B cell (primary cell): ENCODE measurements around the gene GRM8.

Experiments
- CTCF ChIP-seq: fragments of 200-600 bp; IDR thresholded peaks from one replicate; pipeline ENCODE4 v1.8.0; 2022; ENCODE audit warnings: antibody characterized with exemption, mild to moderate bottlenecking
- EZH2 ChIP-seq: IDR thresholded peaks from 2 replicates; pipeline ENCODE4 v1.6.1; 2012; ENCODE audit warnings: borderline replicate concordance, low read depth, mild to moderate bottlenecking, moderate library complexity, low read length; ENCODE audit not compliant: insufficient read depth, poor library complexity, severe bottlenecking

GRCh38 chr7:126760914-126761577 lies 491.7 kb downstream of the GRM8 start:
- TF ChIP-seq CTCF (no peak), EZH2 (no peak)
